HG03457 (cell line): ENCODE data around the gene SLC25A22.

ENCODE experiments used
- ATAC-seq: cut with Tn5 transposase; IDR thresholded peaks from one replicate; pipeline ENCODE4 v1.9.1; 2021; ENCODE audit warnings: moderate number of reproducible peaks; ENCODE audit not compliant: unreplicated experiment

SLC25A22 gene

GRCh38 chr11:834371-835316, 36.6 kb upstream of the SLC25A22 start:
- no peak for ATAC-seq

GRCh38 chr11:833849-834311, 35.8 kb upstream of the SLC25A22 start:
- ATAC-seq = no peak

GRCh38 chr11:833114-833791, 35.2 kb upstream of the SLC25A22 start:
- no peak for ATAC-seq

GRCh38 chr11:832529-833113, 34.5 kb upstream of the SLC25A22 start, which contains the start of gene CD151:
Gene CD151, plus strand, starts transcription at chr11:832952. Its CDS starts 3,118 bp downstream, at chr11:836070.
- no peak for ATAC-seq

- no peak for ATAC-seq
Observed at GRCh38 chr11:831961-832528, 34.0 kb upstream of the SLC25A22 start.

- no peak for ATAC-seq
Observed at GRCh38 chr11:831118-831864, 33.2 kb upstream of the SLC25A22 start.

- ATAC-seq = no peak
Observed at GRCh38 chr11:830295-831117, 32.4 kb upstream of the SLC25A22 start.

- no peak for ATAC-seq
Observed at GRCh38 chr11:829847-830294, 31.8 kb upstream of the SLC25A22 start.

- no peak for ATAC-seq
Observed at GRCh38 chr11:829176-829846, 31.2 kb upstream of the SLC25A22 start.

GRCh38 chr11:828506-829175, 30.6 kb upstream of the SLC25A22 start:
- ATAC-seq = no peak

GRCh38 chr11:827897-828192, 29.8 kb upstream of the SLC25A22 start, which contains the start of gene CRACR2B:
Gene CRACR2B, plus strand, starts transcription at chr11:827919. Its CDS starts 689 bp downstream, at chr11:828608.
- no peak for ATAC-seq

GRCh38 chr11:827146-827896, 29.2 kb upstream of the SLC25A22 start:
- no peak for ATAC-seq

GRCh38 chr11:826836-827145, 28.7 kb upstream of the SLC25A22 start:
- no peak for ATAC-seq

- no peak for ATAC-seq
Observed at GRCh38 chr11:826227-826621, 28.1 kb upstream of the SLC25A22 start.

- no peak for ATAC-seq
Observed at GRCh38 chr11:825366-826226, 27.5 kb upstream of the SLC25A22 start.

GRCh38 chr11:824942-825341, 26.9 kb upstream of the SLC25A22 start:
- no peak for ATAC-seq

- no peak for ATAC-seq
Observed at GRCh38 chr11:824292-824880, 26.3 kb upstream of the SLC25A22 start.
